SK-N-SH (cell line): ENCODE measurements around the gene AGMO. TPM values are rescaled to one million over a fixed set of nuclear protein-coding genes. Genes with fewer than 3 reads are reported as not detected.

Source experiments
- CTCF ChIA-PET: fragments of 300-600, 350-600 bp; formaldehyde crosslinking; extraction: SDS; loops from one replicate; lab custom pipeline; 2021; lab: Yijun Ruan, JAX
- POLR2A ChIA-PET: fragments of 350-600 bp; sonication (Branson Sonifier 250); formaldehyde crosslinking; extraction: SDS; loops from one replicate; lab custom pipeline; 2020; ENCODE audit warnings: antibody characterized with exemption, inconsistent platforms; lab: Yijun Ruan, JAX
- DNase-seq: peaks from one replicate; pipeline ENCODE4 v3.0.0; 2012
- H2AFZ ChIP-seq: fragments of 200-600 bp; sonication (generic); 2 replicates; pipeline ENCODE4 v1.8.1; 2016; ENCODE audit warnings: antibody characterized with exemption, mild to moderate bottlenecking, low read depth
- H3F3A ChIP-seq: fragments of 200-600 bp; sonication (generic); replicated peaks from 2 replicates; pipeline ENCODE3; 2016; ENCODE audit warnings: antibody characterized with exemption, mild to moderate bottlenecking; ENCODE audit not compliant: insufficient read depth
- H3K27ac ChIP-seq, 2 experiments: fragments of 200-500 bp in 1 of 2; fragments of 200-600 bp in 1 of 2; sonication (Bioruptor generic) in 1 of 2; sonication (generic), shearing (Covaris generic) in 1 of 2; 2 replicates each; pipeline versions ENCODE4 v1.5.1 to v1.6.1; 2014 to 2016; ENCODE audit warnings: low read depth in 2 of 2, inconsistent platforms in 1 of 2, low read length in 1 of 2, mild to moderate bottlenecking in 1 of 2, mixed read lengths in 1 of 2
- H3K27me3 ChIP-seq: fragments of 200-600 bp; sonication (generic), shearing (Covaris generic); 2 replicates; pipeline ENCODE4 v1.6.1; 2016; ENCODE audit warnings: mixed run types; ENCODE audit not compliant: insufficient read depth
- H3K36me3 ChIP-seq, 2 experiments: fragments of 200-500 bp in 1 of 2; fragments of 200-600 bp in 1 of 2; sonication (Bioruptor generic) in 1 of 2; sonication (generic) in 1 of 2; replicated peaks in 1 of 2; 2 replicates each; pipeline versions ENCODE3 to v1.5.1; 2014 to 2016; ENCODE audit warnings: low read length in 1 of 2, mild to moderate bottlenecking in 1 of 2; ENCODE audit not compliant: insufficient read depth in 2 of 2, control insufficient read depth in 1 of 2
- H3K4me1 ChIP-seq, 2 experiments: fragments of 200-500 bp in 1 of 2; fragments of 200-600 bp in 1 of 2; sonication (Bioruptor generic) in 1 of 2; sonication (generic), shearing (Covaris generic) in 1 of 2; 2 replicates each; pipeline versions ENCODE4 v1.5.1 to v1.6.1; 2014 to 2016; ENCODE audit warnings: low read depth in 1 of 2, low read length in 1 of 2, mixed run types in 1 of 2; ENCODE audit not compliant: insufficient read depth in 2 of 2, control insufficient read depth in 1 of 2
- H3K4me2 ChIP-seq: fragments of 200-600 bp; sonication (generic), shearing (Covaris generic); 2 replicates; pipeline ENCODE4 v1.6.1; 2017; ENCODE audit warnings: mixed run types
- H3K4me3 ChIP-seq, 2 experiments: fragments of 200-500 bp in 1 of 2; fragments of 200-600 bp in 1 of 2; sonication (Bioruptor generic) in 1 of 2; sonication (generic), shearing (Covaris generic) in 1 of 2; 2 replicates each; pipeline versions ENCODE4 v1.5.1 to v1.8.1; 2014 to 2016; ENCODE audit warnings: low read depth in 2 of 2, inconsistent platforms in 1 of 2, low read length in 1 of 2, mild to moderate bottlenecking in 1 of 2, mixed read lengths in 1 of 2, moderate library complexity in 1 of 2
- H3K79me2 ChIP-seq: fragments of 200-600 bp; sonication (generic); 2 replicates; pipeline ENCODE4 v1.8.1; 2017; ENCODE audit warnings: mild to moderate bottlenecking; ENCODE audit not compliant: insufficient read depth
- H3K9ac ChIP-seq: fragments of 200-600 bp; sonication (generic); 2 replicates; pipeline ENCODE4 v1.6.1; 2017; ENCODE audit warnings: mixed run types
- H3K9me2 ChIP-seq: fragments of 200-600 bp; sonication (generic); 2 replicates; pipeline ENCODE4 v1.6.1; 2017; ENCODE audit warnings: mixed run types
- H3K9me3 ChIP-seq: fragments of 200-600 bp; sonication (generic); 2 replicates; pipeline ENCODE4 v1.6.1; 2017; ENCODE audit warnings: mixed run types, mild to moderate bottlenecking, moderate library complexity
- H4K20me1 ChIP-seq: fragments of 200-600 bp; sonication (generic); 2 replicates; pipeline ENCODE4 v1.6.1; 2017; ENCODE audit warnings: mild to moderate bottlenecking, mixed run types; ENCODE audit not compliant: insufficient read depth
- CHD2 ChIP-seq: fragments of 150-350 bp; IDR thresholded peaks from 2 replicates; pipeline ENCODE4 v1.6.1; 2018; ENCODE audit warnings: low read length; ENCODE audit not compliant: partially characterized antibody
- EP300 ChIP-seq, 2 experiments: IDR thresholded peaks; 2 replicates each; pipeline versions ENCODE4 v1.4.0 to v1.6.1; 2012; ENCODE audit warnings: borderline replicate concordance in 1 of 2, low read depth in 1 of 2, low read length in 1 of 2
- EZH2phosphoT487 ChIP-seq: fragments of 200-600 bp; sonication (generic); IDR thresholded peaks from 2 replicates; pipeline ENCODE4 v1.6.1; 2017; ENCODE audit warnings: low read depth, mixed run types, mild to moderate bottlenecking, antibody characterized with exemption, moderate library complexity, borderline replicate concordance
- FOXJ3 ChIP-seq: sonication (generic); formaldehyde crosslinking; IDR thresholded peaks from 2 replicates; pipeline ENCODE4 v1.5.1; 2020; ENCODE audit warnings: mild to moderate bottlenecking, missing genetic modification reagents
- FOXM1 ChIP-seq: IDR thresholded peaks from 2 replicates; pipeline ENCODE4 v1.4.0; 2012; ENCODE audit warnings: low read depth, mild to moderate bottlenecking
- JUND ChIP-seq: IDR thresholded peaks from 2 replicates; pipeline ENCODE4 v1.4.0; 2012
- MAX ChIP-seq: IDR thresholded peaks from 2 replicates; pipeline ENCODE4 v1.4.0; 2012; ENCODE audit warnings: low read depth
- MEF2A ChIP-seq: IDR thresholded peaks from 2 replicates; pipeline ENCODE4 v1.4.0; 2012; ENCODE audit warnings: low read depth, borderline replicate concordance
- NFIC ChIP-seq: IDR thresholded peaks from 2 replicates; pipeline ENCODE4 v1.4.0; 2012; ENCODE audit warnings: borderline replicate concordance
- RAD21 ChIP-seq: IDR thresholded peaks from 2 replicates; pipeline ENCODE4 v1.6.1; 2012; ENCODE audit warnings: mild to moderate bottlenecking, low read length
- REST ChIP-seq: IDR thresholded peaks from 2 replicates; pipeline ENCODE4 v1.6.1; 2012; ENCODE audit warnings: mild to moderate bottlenecking, low read depth, low read length, moderate library complexity
- RXRA ChIP-seq: IDR thresholded peaks from 2 replicates; pipeline ENCODE4 v1.4.0; 2012; ENCODE audit warnings: low read depth, mild to moderate bottlenecking, borderline replicate concordance
- SIN3A ChIP-seq: IDR thresholded peaks from 2 replicates; pipeline ENCODE4 v1.6.1; 2012; ENCODE audit warnings: low read depth, mild to moderate bottlenecking, low read length, moderate library complexity, borderline replicate concordance
- SMC3 ChIP-seq: IDR thresholded peaks from 2 replicates; pipeline ENCODE4 v1.6.1; 2012; ENCODE audit warnings: low read depth, low read length, improper control_type of control experiment
- TAF1 ChIP-seq: IDR thresholded peaks from 2 replicates; pipeline ENCODE4 v1.6.1; 2012; ENCODE audit warnings: low read depth, mild to moderate bottlenecking, low read length, moderate library complexity, borderline replicate concordance
- TCF12 ChIP-seq: IDR thresholded peaks from 2 replicates; pipeline ENCODE4 v1.4.0; 2012
- TEAD4 ChIP-seq: IDR thresholded peaks from 2 replicates; pipeline ENCODE4 v1.4.0; 2012; ENCODE audit warnings: mild to moderate bottlenecking, borderline replicate concordance; ENCODE audit not compliant: insufficient read depth
- USF2 ChIP-seq: fragments of 150-350 bp; IDR thresholded peaks from 2 replicates; pipeline ENCODE4 v1.6.1; 2017; ENCODE audit warnings: antibody characterized with exemption, low read length, low read depth, borderline replicate concordance
- YY1 ChIP-seq: IDR thresholded peaks from 2 replicates; pipeline ENCODE4 v1.4.0; 2012; ENCODE audit warnings: low read depth, mild to moderate bottlenecking
- ZBTB33 ChIP-seq: IDR thresholded peaks from 2 replicates; pipeline ENCODE4 v1.4.0; 2012; ENCODE audit warnings: low read depth, borderline replicate concordance
- WGBS: methylation state at CpG from one replicate; pipeline ENCODE4 v1.1.6; 2017; ENCODE audit warnings: low lambda C conversion rate; 5-methylcytosine and 5-hydroxymethylcytosine counted together
- polyA plus RNA-seq, 3 experiments: library from polyadenylated mRNA; depleted of rRNA; stranded (reverse); fragments of >200 nt; gene quantifications; 2 replicates each; pipeline ENCODE4 v1.2.3, GENCODE V29; 2012

The AGMO gene
- polyA plus RNA-seq, 1 of the 3 experiments (the other 2 are of a cell fraction): 0.05 TPM

- no peak overlapping the region for H3K27ac ChIP-seq
- H3K36me3 ChIP-seq: peaks cover 0 to 6% of the 10 kb centered on the region in 2 experiments
- CTCF ChIA-PET: interaction anchor here (0.7 kb wide), 1 partner anchor 12 kb away, joined by 3 read pairs; no protein-coding TSS in a partner anchor
- no peaks in the 10 kb centered on the region for H3F3A ChIP-seq
- no peaks in the 10 kb centered on the region for H4K20me1 ChIP-seq
- no peak for TF ChIP-seq FOXM1
- TF ChIP-seq TCF12: no peak
- TF ChIP-seq RAD21: no peak
- TF ChIP-seq SMC3: no peak
- TF ChIP-seq JUND: no peak
- TF ChIP-seq TEAD4: no peak
- no peak for TF ChIP-seq MAX
- TF ChIP-seq FOXJ3 (CRISPR knock-in tag): no peak
- TF ChIP-seq CHD2: no peak
- no peak for TF ChIP-seq RXRA
- H3K79me2 ChIP-seq: no peaks in the 10 kb centered on the region
- no peak overlapping the region for H3K9ac ChIP-seq
- no peaks in the 10 kb centered on the region; the same call in 1 of the 2 replicates for H3K9me2 ChIP-seq
- no peak overlapping the region for H2AFZ ChIP-seq
- 77% methylated on average over 4 of the region's 4 CpGs for WGBS
- no peaks in the 10 kb centered on the region for H3K4me1 ChIP-seq
- DNase-seq: no peak
- H3K9me3 ChIP-seq: no peaks in the 10 kb centered on the region; the same call in none of the 2 replicates
- no peak overlapping the region for H3K4me3 ChIP-seq
- no peak overlapping the region for H3K4me2 ChIP-seq
- POLR2A ChIA-PET: no interaction called here
- H3K27me3 ChIP-seq: no peaks in the 10 kb centered on the region
Observed at GRCh38 chr7:15257689-15258088, 304.1 kb downstream of the AGMO start.

- no peak for DNase-seq
- Histone ChIP-seq H3K27me3 (no peaks in the 10 kb centered on the region), H3K4me2 (no peak overlapping the region), H3K36me3 (no peaks in the 10 kb centered on the region), H3K9me2 (no peaks in the 10 kb centered on the region; the same call in 1 of the 2 replicates), H3K4me1 (no peaks in the 10 kb centered on the region)
- ChIA-PET POLR2A (no interaction called here), CTCF (no interaction called here)
- WGBS: 71% methylated on average over 1 of the region's 1 CpG
- no peak for TF ChIP-seq RAD21
- TF ChIP-seq NFIC: no peak
- no peak for TF ChIP-seq SIN3A
- no peak for TF ChIP-seq YY1
- no peak for TF ChIP-seq CHD2
- no peak for TF ChIP-seq TEAD4
- no peak for TF ChIP-seq USF2
- no peak for TF ChIP-seq MEF2A
- no peak for TF ChIP-seq ZBTB33
- TF ChIP-seq EZH2phosphoT487: no peak
- TF ChIP-seq EP300 (IDR thresholded peaks at IDR 0.05; ENCODE audit: borderline replicate concordance in 1 of 2, low read depth in 1 of 2, low read length in 1 of 2): no peak
- TF ChIP-seq REST: no peak
- no peak for TF ChIP-seq TAF1
- TF ChIP-seq, all 33 proteins: peak for 0
- Histone ChIP-seq H3F3A (no peaks in the 10 kb centered on the region), H2AFZ (no peak overlapping the region), H3K27ac (no peak overlapping the region), H3K4me3 (no peak overlapping the region), H3K9me3 (0 out of 2 replicates have a peak, but pooled peaks cover 3% of the 10 kb centered on the region), H4K20me1 (no peaks in the 10 kb centered on the region), H3K9ac (no peak overlapping the region), H3K79me2 (no peaks in the 10 kb centered on the region)
Observed at GRCh38 chr7:15252181-15252580, 309.6 kb downstream of the AGMO start.
